Globus pallidus (tissue), 1 donor: ENCODE data around the gene ASIC5.
A peak's percentile ranks its signal among the peaks of the same experiment; 100 is the strongest.

Experiments
- DNase-seq: peaks from one replicate; pipeline ENCODE4 v3.0.0-alpha.2; 2015; ENCODE audit warnings: low spot score

The ASIC5 gene

DNA sequence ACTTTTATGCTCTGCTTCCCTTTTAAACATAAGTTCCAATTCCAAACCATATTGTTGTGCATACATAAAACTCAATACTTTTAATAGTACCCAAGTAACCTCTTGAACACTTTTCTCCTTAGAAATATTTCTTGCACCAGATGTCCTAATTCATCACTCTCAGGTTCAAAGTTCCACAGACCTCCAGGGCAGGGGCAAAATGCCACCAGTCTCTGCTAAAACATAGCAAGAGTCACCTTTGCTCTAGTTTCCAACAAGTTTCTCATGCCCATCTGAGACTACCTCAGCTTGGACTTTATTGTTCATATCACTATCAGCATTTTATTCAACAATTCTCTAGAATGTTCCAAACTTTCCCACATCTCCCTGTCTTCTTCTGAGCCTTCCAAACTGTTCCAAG, 13.7 kb upstream of the ASIC5 start:
- DNase-seq, result no peak

DNA sequence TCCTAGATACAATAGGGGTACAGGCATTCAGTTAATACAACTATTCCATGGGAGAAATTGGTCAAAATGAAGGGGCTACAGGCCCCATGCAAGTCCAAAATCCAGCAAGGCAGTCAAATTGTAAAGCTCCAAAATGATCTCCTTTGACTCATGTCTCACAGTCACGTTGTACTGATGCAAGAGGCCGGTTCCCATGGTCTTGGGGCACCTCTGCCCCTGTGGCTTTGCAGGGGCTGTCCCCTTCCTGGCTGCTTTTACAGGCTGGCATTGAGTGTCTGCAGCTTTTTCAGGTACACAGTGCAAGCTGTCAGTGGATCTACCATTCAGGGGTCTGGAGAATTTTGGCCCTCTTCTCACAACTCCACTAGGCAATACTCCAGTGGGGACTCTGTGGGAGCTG, 12.5 kb upstream of the ASIC5 start:
- DNase-seq, result no peak

DNA sequence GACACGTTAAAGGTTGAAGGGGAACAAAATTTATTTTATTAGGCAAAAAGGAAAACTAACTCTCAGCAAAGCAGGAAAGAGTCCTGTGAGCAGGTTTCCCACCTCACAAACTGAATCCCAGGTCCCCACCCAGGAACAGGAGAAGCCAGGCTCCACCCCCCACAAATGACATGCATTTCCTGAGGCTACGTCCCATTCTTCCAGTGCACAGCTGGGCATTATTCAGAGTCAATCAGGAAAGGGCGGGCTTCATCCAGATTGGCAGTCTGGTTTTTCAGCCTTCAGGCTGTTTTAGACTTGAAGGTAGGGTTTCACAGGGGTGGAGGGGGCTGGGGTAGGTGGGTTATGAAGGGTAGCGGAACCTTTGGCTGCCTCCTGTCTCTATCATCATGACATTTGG, 11.9 kb upstream of the ASIC5 start:
- DNase-seq, result no peak

DNA sequence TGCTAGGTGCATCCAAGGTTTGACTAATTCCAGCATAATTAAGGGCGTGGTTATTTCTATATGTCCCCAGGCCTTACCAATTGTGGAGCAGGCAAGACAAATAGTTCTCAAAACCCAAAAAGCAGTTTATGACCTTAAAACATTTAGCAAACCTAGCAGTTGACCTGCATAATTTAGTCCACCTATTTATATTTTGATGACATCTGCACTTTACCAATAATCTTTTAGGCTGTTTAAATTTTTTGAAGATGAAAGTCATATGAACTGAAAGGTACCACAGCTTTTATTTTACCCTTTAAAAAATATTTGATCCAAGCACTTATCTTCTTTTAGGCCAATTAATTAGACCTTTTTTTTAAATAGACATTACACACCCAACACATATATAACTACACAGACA, 9.8 kb upstream of the ASIC5 start:
- DNase-seq, result no peak

DNA sequence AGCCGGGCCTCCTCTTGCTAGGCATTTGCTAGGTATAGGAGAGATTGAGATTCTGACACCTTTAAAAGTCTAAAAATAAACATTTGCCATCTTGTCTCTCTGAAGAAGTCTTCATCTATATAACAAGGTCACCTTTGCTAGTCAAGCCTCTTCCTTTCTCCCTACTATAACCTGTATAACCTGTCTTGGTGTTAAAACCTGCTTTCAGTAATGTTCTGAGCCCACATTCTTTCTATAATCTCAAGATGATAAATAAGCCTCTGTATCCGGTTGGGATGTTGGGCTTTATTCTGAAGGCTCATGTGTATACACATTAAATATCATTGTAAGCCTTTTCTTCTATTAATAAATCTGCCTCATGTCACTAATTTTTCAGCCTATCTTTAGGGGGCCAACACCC, 10.2 kb downstream of the ASIC5 start:
- no peak for DNase-seq

DNA sequence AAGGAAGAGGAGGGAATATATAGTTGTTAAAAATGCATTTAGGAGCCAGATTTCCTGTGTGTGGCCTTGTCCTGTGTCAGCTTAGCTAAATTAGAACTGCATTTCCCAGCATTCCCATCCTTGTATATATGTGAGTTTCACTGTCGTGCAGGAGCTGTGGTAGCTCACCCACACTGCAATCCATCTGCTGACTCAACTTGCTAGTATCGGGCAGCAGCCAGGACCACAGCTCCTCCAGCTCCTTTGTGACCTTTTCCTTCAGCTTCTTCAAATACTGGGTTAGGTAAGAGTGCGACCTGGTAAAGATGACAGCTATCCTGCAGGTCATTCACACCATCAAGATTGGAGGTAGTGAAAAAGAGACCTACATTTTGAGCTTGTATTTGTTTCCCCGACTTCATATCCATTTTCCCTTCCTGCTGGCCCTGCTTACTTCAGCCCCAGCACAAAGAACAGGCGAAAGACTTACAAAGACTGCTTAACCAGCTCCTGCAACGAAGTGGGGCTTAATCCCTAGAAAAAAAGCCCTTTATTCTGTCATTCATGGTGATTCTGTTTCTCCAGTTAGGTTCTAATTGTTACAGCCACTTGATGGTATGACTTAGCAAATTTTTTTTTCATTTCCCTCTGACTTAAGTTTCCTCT, 11.4 kb downstream of the ASIC5 start:
- DNase-seq, result no peak

DNA sequence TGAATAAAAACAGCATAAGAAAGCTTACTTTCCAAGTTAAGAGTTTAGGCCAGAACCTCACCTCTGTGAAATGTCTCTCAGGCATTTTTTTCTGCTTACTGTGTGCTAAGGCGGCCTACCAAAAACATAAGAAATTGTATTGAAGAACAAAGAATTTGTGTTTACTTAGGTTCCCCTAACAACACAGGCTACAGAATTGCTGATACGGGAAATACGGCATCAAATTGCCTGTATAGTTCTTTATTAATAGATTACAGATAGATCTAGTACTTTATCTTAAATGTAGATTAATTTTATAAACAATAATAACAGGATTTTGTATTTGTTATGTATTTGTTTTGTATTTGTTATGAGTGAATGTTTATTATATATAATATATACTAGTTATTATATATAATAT, 12.9 kb downstream of the ASIC5 start:
- DNase-seq, result no peak

DNA sequence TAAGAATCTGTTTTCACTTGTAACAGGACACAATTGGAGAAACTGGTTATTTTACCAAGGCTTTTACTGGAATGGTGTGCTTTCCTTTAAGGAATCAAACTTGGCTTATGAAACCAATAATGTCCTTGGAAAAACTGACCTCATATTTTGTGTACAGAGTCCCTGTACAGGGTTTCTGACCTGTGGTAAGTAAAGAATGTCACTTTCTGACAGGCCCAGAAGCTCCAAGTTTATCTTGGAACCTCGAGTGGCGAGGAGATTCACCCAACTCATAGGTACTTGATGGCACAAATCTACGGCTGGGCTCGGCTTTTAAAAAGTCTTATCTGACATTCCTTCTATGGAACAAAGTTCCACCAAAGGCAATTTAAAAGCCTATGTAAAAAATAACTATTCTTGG, 17.0 kb downstream of the ASIC5 start:
- no peak for DNase-seq

DNA sequence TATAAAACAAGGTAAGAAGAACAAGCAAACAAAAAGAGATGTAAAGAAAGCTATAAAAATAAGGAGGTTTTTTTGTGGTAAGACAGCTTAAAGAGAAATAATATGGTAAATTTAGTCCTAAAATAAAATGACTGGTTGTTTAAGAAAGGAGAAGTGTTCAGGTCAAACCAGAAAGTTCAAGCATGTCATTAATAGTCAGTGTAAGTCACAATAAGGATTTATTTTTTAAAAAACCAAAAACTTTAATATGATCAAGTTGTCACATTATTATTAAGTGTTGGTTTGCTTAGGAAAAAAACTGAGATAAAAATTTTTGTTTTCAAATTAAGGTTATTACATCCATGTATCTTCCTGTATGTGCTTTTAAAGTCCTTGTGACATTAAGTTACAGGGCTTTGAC, 19.1 kb downstream of the ASIC5 start:
- no peak for DNase-seq

DNA sequence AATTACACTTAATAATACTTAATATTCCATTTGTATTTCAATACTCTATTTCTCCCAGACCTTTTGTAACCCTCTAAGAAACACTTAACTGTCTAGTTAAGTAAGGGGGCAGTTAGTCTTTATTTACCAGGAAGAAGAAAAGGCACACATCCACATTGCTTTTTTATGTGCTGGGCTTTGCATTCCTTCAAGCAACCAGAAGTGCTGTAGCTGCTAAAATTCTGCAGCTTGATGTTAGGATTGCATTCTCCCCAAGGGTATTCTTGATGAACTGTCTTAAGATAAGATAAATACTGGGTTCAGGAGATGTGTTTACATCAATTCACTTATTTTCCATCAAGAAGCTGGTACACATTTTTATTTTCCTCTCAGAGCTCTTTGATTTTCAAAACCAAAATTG, 24.0 kb downstream of the ASIC5 start:
- no peak for DNase-seq

DNA sequence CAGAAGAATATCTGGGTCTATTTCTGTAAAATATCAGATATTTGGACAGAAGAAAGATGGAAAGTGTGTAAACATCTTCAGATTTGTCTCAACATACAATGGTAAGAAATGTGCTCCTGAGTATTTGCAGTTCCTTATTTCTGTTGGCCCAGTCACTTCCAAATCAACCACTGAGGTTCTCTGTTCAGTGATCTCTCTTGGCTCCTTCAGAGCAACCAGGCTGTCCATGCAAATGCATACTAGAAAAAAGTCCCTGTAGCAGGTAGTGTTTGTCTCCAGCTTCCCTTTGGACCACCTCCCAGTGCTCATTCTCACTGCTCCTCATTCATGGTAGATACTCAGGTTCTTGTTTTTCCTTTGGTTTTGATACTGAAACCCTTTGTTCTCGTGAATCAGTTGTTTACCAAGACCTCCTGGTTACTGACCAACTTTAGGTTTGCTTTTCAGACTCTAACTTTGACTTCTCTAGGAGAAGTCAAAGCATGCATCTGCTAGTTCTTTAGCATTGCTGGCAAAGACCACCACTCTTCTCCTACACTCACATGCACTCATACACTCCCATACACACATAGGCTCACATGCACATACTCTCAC, 28.8 kb downstream of the ASIC5 start:
- DNase-seq, result no peak

DNA sequence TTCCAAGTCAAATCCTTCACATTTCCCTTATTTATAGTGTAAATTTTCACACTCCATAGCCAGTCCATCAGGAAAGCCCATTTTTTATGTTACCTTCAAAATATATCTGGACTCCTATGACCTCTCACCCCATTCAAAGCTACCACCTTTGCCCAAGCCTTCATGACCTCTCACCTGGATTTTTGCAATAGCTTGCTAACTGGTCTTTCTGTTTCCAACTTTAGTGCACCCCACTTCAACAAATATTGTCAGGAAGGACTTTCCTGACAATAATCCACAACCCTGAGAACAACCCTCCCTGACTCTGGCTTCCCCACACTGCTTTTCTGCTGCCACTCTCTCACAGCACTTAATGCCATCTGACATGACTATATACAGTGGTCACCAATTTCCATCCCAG, 33.4 kb downstream of the ASIC5 start:
- no peak for DNase-seq

DNA sequence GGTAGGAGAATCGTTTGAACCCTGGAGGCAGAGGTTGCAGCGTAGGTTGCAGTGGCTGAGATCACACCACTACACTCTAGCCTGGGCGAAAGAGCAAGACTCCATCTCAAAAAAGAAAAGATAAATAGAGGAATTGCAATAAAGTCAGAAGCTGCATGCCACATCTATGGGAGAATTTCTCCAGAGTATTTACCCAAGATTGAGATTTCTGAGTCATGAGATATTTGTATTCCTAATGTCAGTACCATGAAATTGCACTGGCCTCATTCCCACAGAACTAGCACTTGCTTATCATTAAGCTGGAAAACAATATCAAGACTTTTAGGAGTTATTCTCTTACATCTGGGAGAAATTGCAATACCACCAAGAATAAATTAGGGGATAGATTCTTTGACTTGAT, 37.4 kb downstream of the ASIC5 start:
- no peak for DNase-seq

DNA sequence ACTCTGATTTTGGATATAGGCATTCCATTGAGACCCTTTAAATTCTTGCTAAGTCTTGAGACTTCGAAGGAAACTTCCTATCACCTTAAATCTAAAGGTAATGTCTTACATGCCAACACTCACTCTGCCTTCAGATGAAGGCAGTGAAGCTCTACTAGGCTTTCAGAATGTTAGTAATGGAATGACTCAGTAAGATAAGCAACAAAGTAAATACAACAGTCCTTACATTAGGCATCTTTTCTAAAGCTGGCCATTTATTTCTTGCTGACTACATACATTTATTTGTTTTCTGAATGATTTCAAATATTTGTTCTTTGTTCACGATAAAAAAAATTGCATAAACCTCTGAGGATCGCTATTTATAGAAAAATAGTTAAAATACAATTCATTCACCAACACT, 43.5 kb downstream of the ASIC5 start:
- no peak for DNase-seq

DNA sequence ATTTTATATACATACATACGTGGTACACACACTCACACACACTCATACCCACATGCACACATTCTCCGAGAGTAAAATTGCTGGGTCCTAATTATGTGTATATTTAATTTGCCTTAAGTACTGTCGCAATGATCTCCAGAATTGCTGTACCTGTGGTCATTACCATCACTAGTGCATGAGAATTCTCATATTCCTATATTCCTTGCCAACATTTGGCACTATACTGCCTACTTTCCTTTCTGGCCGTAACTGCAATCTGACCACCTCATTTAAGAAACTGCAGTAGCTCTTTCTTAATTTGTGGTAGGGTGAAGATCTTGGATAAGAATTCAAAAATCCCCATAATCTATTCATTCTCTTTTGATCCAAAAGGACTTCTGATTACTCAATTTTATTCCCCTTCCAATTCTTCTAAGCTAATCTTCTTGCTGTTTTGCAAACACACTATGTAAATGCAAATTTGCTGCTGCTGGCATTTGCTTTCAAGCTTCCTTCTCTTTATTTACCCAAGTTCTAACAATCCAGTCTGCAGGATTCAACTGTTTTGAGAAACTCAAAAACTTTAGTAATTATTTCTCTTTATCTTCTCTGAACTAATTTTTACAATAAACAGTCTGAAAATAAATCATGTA, 45.1 kb downstream of the ASIC5 start:
- no peak for DNase-seq

DNA sequence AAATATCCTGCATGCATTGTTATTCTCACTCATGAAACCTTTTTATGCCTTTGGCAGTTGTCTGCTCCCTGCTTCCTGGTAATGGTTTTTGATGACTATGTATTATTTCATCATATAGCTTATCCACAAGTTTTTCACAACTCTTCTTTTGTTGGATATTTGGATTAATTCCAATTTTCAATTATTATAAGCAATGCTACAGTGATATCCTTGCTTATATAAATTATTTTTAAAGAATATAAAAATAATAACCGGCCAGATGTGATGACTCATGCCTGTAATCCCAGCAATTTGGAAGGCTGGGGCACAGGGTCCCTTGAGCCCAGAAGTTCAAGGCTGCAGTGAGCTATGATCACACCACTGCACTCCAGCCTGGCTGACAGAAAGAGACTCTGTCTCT, 47.0 kb downstream of the ASIC5 start:
- no peak for DNase-seq

DNA sequence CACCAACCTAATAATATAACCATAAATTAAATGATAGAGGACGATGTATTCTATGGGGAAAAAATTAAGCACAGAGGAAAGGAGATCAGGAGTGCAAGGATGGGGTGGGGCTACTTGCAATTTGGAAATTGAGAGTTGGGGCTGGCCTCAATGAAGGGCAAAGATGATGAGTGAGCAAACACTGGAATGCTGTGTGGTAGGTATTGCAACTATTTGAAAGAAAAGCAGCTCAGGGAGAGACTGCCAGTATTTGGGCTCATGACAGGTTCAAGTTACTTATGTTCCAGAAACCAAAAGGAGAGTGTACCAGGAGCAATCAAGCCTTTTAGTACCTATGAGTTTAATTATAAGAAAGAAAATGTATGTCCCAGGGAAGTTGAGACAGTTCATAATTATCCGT, 47.4 kb downstream of the ASIC5 start:
- DNase-seq, result no peak

DNA sequence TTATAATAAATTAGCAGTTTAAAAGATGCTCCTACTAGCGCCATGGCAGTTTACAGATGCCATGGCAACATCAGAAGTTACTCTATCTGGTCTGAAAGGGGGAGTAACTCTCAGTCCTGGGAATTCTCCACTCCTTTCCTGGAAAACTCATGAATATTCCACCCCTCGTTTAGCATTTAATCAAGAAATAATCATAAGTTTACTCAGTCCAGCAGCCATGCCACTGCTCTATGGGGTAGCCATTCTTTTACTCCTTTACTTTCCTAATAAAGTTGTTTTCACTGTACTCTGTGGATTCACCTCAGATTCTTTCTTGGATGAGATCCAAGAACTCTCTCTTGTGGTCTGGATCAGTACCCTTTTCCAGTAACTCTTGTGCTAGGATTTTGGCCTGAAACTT, 55.0 kb downstream of the ASIC5 start:
- no peak for DNase-seq

DNA sequence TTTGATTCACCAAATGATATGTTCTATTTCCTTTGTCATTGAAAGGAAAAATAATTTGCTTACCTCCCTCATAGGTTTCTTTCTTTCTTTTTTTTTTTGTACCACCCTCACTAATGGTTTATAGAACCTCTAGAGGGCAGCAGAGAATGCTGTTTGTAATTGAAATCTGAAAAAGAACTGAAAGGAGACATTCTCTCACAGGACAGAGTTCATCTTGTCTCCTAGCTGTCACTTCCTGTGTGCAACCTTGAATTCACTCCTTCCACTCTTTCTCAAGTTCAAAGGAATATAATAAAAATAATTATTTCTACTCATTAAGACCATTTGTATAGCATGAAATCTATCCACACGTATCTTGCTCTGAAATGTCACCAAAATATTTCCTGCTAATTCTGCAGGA, 56.2 kb downstream of the ASIC5 start:
- DNase-seq, result peak; percentile 58

DNA sequence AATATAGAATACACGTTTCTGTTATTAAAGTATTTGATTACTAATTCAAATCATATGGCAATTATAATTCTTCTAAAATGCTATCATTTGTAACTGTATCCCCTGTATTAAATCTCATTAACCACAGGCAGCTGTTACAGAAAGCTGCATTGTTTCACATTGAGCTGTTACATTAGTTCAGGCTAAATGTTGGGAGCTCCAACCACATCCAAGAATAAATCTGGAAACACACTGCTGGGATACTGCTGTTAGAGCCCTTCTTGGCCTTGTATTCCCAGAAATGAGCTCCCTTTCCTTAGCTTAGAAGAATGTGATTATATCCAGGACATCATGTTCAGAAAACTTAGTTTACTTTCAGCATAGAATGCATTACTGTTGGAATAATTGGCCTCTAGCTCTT, 59.1 kb downstream of the ASIC5 start:
- no peak for DNase-seq

DNA sequence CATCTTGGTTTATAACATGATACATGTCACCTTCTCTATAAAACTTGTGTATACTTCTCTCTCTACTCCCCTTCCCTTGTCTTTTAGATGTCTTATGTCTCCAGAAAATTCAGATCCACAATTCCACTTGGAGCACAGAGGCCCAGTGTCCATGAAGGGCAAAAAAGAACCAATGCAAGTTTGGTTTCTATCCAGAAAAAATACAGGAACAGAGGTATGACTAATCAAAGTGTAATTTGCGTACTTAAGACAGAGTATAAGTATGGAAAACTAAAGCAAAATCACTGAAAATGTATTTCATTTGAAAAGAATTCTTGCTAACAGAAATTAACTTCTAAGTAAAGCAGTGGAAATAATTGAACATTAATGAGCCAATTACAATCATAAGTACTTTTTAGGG, 61.1 kb downstream of the ASIC5 start:
- no peak for DNase-seq

DNA sequence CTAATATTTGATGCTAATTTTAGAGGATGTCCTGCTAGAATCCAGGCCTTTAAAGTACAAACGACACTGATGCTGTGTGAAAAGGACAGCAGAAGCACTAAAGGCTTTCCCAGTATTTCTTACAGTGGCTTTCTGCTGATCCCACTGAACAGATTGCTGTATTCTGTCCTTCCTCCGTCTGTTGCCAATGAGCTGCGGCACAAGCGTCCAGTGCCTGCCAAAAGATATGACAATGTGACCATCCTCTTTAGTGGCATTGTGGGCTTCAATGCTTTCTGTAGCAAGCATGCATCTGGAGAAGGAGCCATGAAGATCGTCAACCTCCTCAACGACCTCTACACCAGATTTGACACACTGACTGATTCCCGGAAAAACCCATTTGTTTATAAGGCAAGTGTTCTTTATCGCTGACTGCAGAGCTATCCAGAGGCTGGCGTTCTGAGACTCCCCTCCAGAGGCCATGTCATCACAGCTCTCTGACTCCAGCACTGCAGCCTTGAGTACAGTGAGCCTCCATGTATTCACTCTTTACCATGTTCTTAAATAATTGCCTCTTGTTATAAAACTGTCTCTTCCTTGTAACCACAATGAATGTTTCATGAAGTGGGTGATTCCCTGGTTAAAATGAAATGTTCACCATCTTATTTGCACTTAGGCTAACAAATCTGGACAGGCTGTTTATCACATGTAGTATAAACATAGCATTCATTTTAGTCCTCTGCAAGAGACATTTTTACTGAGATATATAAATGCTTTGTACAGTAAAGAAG, 63.7 kb downstream of the ASIC5 start:
- peak; percentile 20 for DNase-seq

DNA sequence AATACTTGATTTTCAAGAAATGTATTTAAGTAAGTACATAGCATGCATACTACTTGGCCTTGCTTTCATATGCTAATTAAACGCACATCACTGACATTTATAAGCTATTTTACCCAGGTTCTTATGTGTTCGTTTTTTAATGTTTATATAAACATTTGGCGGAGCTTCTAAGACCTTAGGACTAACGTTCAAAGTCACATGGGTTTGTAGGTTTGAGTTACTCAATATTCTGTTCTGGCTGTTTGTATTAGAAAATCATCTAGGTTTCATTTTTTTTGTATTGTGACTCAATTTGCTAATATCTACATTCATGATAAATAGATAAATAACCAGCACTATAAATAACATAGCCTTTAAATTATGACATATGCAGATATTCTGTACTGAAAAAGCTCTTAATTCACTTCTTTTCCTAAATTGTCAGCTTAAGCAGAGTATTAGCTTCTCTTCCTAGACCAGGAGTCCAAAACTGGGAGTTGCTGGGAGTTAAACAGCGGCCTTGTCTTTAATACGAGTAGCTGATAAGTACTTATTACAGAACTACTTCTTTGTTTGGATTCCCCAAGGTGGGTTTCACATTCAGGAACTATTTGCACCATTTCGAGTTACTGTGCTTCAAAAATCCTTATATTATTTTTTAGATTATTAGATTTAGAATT, 65.3 kb downstream of the ASIC5 start:
- no peak for DNase-seq
